ENCODE results near the gene NOP53. TPM values are rescaled to one million over a fixed set of nuclear protein-coding genes. Genes with fewer than 3 reads are reported as not detected.
A peak's percentile ranks its signal among the peaks of the same experiment; 100 is the strongest.

The NOP53 gene
- total and polyA plus RNA-seq, 9 of the 15 experiments (the other 6 are each of a cell fraction or from before 2014, with no cell fraction given) = 6.5 to 274 (median 145) TPM

DNA sequence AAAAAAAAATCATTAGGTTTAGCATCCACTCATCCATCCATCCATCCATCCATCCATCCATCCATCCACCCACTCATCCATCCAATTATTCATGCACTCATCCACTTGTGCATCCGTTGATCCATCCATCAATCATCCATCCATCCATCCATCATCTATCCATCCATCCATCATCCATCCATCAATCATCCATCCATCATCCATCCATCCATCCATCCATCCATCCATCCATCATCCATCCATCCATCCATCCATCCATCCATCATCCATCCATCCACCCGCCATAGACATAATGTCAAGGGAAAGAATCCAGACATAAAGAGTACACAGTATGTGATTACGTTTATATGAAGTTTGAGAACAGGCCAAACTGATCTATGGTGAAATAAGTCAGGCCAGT is 24.2 kb downstream of the NOP53 start:
- Histone ChIP-seq H2AFZ (ENCODE audit: low read depth, low read length) (no peak overlapping the region), H3K4me2 (ENCODE audit: insufficient read depth, low read length) (no peak overlapping the region), H3K27ac (ENCODE audit: extremely low read depth, low read depth, low read length) (no peak overlapping the region), H3K36me3 (ENCODE audit: control insufficient read depth, insufficient read depth, low read length) (no peaks in the 10 kb centered on the region), H3K9me3 (replicated peaks; ENCODE audit: control insufficient read depth, insufficient read depth, low read depth, low read length) (no peaks in the 10 kb centered on the region), H3K9me1 (ENCODE audit: control insufficient read depth, insufficient read depth, low read length) (no peaks in the 10 kb centered on the region), H3K27me3 (ENCODE audit: control insufficient read depth in 2 of 2, insufficient read depth in 2 of 2, low read length in 2 of 2) (no peaks in the 10 kb centered on the region), H3K4me3 (no peak overlapping the region), H3K4me1 (replicated peaks in 1 of 2; ENCODE audit: control insufficient read depth in 2 of 2, insufficient read depth in 2 of 2, low read length in 2 of 2) (peaks cover 5 to 17% of the 10 kb centered on the region in 2 experiments; a peak in 3 of 5 replicates), H4K20me1 (replicated peaks; ENCODE audit: control insufficient read depth, insufficient read depth, low read length) (peaks cover 2% of the 10 kb centered on the region; the same call in 1 of the 2 replicates), H3K9ac (ENCODE audit: insufficient read depth in 1 of 2, low read depth in 2 of 2, low read length in 2 of 2) (no peak overlapping the region), H3K79me2 (ENCODE audit: control insufficient read depth, insufficient read depth, low read length) (no peaks in the 10 kb centered on the region)
- TF ChIP-seq MAFG (tag; conservative IDR thresholded peaks at IDR 0.05) (no peak), MEIS2 (IDR thresholded peaks at IDR 0.05; ENCODE audit: partially characterized antibody) (peak; percentile 86), ZFX (CRISPR knock-in tag; IDR thresholded peaks at IDR 0.05) (no peak), BCOR (IDR thresholded peaks at IDR 0.05) (no peak), EHMT2 (IDR thresholded peaks at IDR 0.05) (peak; percentile 64; the same call in 1 of the 2 replicates), KDM1A (IDR thresholded peaks at IDR 0.05) (peak; percentile 75 to 80), ZKSCAN3 (CRISPR knock-in tag; IDR thresholded peaks at IDR 0.05) (no peak), HDAC1 (IDR thresholded peaks at IDR 0.05) (peak in 1 of 2 experiments; percentile 65; a peak in 2 of 4 replicates), ARHGAP35 (IDR thresholded peaks at IDR 0.05; ENCODE audit: partially characterized antibody) (peak; percentile 96)
- TF ChIP-seq, protein P1, sequence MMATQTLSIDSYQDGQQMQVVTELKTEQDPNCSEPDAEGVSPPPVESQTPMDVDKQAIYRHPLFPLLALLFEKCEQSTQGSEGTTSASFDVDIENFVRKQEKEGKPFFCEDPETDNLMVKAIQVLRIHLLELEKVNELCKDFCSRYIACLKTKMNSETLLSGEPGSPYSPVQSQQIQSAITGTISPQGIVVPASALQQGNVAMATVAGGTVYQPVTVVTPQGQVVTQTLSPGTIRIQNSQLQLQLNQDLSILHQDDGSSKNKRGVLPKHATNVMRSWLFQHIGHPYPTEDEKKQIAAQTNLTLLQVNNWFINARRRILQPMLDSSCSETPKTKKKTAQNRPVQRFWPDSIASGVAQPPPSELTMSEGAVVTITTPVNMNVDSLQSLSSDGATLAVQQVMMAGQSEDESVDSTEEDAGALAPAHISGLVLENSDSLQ (IDR thresholded peaks at IDR 0.05) = peak; percentile 93
- TF ChIP-seq, protein P2, sequence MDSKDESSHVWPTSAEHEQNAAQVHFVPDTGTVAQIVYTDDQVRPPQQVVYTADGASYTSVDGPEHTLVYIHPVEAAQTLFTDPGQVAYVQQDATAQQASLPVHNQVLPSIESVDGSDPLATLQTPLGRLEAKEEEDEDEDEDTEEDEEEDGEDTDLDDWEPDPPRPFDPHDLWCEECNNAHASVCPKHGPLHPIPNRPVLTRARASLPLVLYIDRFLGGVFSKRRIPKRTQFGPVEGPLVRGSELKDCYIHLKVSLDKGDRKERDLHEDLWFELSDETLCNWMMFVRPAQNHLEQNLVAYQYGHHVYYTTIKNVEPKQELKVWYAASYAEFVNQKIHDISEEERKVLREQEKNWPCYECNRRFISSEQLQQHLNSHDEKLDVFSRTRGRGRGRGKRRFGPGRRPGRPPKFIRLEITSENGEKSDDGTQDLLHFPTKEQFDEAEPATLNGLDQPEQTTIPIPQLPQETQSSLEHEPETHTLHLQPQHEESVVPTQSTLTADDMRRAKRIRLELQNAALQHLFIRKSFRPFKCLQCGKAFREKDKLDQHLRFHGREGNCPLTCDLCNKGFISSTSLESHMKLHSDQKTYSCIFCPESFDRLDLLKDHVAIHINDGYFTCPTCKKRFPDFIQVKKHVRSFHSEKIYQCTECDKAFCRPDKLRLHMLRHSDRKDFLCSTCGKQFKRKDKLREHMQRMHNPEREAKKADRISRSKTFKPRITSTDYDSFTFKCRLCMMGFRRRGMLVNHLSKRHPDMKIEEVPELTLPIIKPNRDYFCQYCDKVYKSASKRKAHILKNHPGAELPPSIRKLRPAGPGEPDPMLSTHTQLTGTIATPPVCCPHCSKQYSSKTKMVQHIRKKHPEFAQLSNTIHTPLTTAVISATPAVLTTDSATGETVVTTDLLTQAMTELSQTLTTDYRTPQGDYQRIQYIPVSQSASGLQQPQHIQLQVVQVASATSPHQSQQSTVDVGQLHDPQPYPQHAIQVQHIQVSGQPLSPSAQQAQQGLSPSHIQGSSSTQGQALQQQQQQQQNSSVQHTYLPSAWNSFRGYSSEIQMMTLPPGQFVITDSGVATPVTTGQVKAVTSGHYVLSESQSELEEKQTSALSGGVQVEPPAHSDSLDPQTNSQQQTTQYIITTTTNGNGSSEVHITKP (IDR thresholded peaks at IDR 0.05; ENCODE audit: partially characterized antibody) = no peak
- TF ChIP-seq, protein P3, sequence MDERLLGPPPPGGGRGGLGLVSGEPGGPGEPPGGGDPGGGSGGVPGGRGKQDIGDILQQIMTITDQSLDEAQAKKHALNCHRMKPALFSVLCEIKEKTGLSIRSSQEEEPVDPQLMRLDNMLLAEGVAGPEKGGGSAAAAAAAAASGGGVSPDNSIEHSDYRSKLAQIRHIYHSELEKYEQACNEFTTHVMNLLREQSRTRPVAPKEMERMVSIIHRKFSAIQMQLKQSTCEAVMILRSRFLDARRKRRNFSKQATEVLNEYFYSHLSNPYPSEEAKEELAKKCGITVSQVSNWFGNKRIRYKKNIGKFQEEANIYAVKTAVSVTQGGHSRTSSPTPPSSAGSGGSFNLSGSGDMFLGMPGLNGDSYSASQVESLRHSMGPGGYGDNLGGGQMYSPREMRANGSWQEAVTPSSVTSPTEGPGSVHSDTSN (CRISPR knock-in tag; IDR thresholded peaks at IDR 0.05; ENCODE audit: low read depth) = peak; percentile 36; the same call in 1 of the 2 replicates
- TF ChIP-seq, protein P3 (tag; conservative IDR thresholded peaks at IDR 0.05; ENCODE audit: low read depth) = peak; percentile 97
- TF ChIP-seq, protein P4, sequence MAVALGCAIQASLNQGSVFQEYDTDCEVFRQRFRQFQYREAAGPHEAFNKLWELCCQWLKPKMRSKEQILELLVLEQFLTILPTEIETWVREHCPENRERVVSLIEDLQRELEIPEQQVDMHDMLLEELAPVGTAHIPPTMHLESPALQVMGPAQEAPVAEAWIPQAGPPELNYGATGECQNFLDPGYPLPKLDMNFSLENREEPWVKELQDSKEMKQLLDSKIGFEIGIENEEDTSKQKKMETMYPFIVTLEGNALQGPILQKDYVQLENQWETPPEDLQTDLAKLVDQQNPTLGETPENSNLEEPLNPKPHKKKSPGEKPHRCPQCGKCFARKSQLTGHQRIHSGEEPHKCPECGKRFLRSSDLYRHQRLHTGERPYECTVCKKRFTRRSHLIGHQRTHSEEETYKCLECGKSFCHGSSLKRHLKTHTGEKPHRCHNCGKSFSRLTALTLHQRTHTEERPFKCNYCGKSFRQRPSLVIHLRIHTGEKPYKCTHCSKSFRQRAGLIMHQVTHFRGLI (CRISPR knock-in tag; IDR thresholded peaks at IDR 0.05) = no peak
- ChIA-PET CTCF (ENCODE audit: low intra/inter-chr PET ratio) (no interaction called here), POLR2A (interaction anchor here (0.8 kb wide), 1 partner anchor 27 kb away, joined by 4 read pairs; no protein-coding TSS in a partner anchor)
- intact Hi-C loops (cut with micrococcal nuclease) = no loop called here
- ATAC-seq = no peak
- WGBS (ENCODE audit: insufficient coverage, low coverage, missing lambda C conversion rate) = 7% methylated on average over 3 of the region's 3 CpGs
- DNase-seq (ENCODE audit: extremely low read depth in 1 of 4, low spot score in 3 of 4) = no peak
- FAIRE-seq = no peak
- BruUV-seq (replicated peaks) = no TSS peak
- in situ Hi-C loops (cut with MboI) = no loop called here
